Activated CD8-positive, alpha-beta memory T cell treated with anti-CD3 and anti-CD28 coated beads, Interleukin-2, amount 50 U/mL, for 48 hours (primary cell): ENCODE data around the gene METTL25B.

Experiments used
- DNase-seq: peaks from one replicate; pipeline ENCODE4 v3.0.0-alpha.2; 2020

Gene METTL25B

GRCh38 chr1:156703336-156703735 lies 24.9 kb upstream of the METTL25B start:
- DNase-seq = no peak

- DNase-seq = no peak
Measured at GRCh38 chr1:156703741-156704140, 24.5 kb upstream of the METTL25B start.

GRCh38 chr1:156704166-156704711 lies 24.0 kb upstream of the METTL25B start:
- no peak for DNase-seq

GRCh38 chr1:156704930-156705320 lies 23.3 kb upstream of the METTL25B start:
- peak; percentile 74 for DNase-seq

GRCh38 chr1:156705321-156705917 lies 22.9 kb upstream of the METTL25B start, which contains the start of gene CRABP2:
CRABP2 (minus strand) TSS chr1:156705583; CDS start chr1:156705446, 137 bp downstream.
- peak; percentile 74 for DNase-seq

GRCh38 chr1:156705918-156706656 lies 22.2 kb upstream of the METTL25B start:
- peak; percentile 94 for DNase-seq

GRCh38 chr1:156706657-156707416 lies 21.4 kb upstream of the METTL25B start:
- DNase-seq = no peak

- DNase-seq = no peak
Measured at GRCh38 chr1:156707417-156708217, 20.7 kb upstream of the METTL25B start.

GRCh38 chr1:156708218-156708661 lies 20.0 kb upstream of the METTL25B start:
- no peak for DNase-seq

- DNase-seq = no peak
Measured at GRCh38 chr1:156709031-156709430, 19.2 kb upstream of the METTL25B start.

GRCh38 chr1:156709757-156710489 lies 18.3 kb upstream of the METTL25B start:
- DNase-seq = no peak

- no peak for DNase-seq
Measured at GRCh38 chr1:156711011-156711817, 17.1 kb upstream of the METTL25B start.

- no peak for DNase-seq
Measured at GRCh38 chr1:156712626-156713025, 15.6 kb upstream of the METTL25B start.

- no peak for DNase-seq
Measured at GRCh38 chr1:156714830-156715229, 13.4 kb upstream of the METTL25B start.

- no peak for DNase-seq
Measured at GRCh38 chr1:156717351-156717750, 10.9 kb upstream of the METTL25B start.

- DNase-seq = no peak
Measured at GRCh38 chr1:156721131-156721530, 7.1 kb upstream of the METTL25B start.

GRCh38 chr1:156721535-156721934 lies 6.7 kb upstream of the METTL25B start:
- DNase-seq = no peak

GRCh38 chr1:156725683-156726280 lies 2.5 kb upstream of the METTL25B start:
- DNase-seq = peak; percentile 92

GRCh38 chr1:156726549-156727226 lies 1.6 kb upstream of the METTL25B start:
- DNase-seq = no peak

GRCh38 chr1:156727492-156727891 lies 777 bp upstream of the METTL25B start:
- no peak for DNase-seq
